GM12892 (cell line): ENCODE results near the gene APMAP.

Experiments used
- DNase-seq: peaks from one replicate; pipeline ENCODE4 v3.0.0; 2011; ENCODE audit not compliant: insufficient read length
- FAIRE-seq: peaks from 2 replicates; lab custom pipeline; 2011; peaks lifted over from hg19 to GRCh38; lab: Jason Lieb, UNC
- POLR2A ChIP-seq: IDR thresholded peaks from 2 replicates; pipeline ENCODE4 v1.6.1; 2011; ENCODE audit warnings: low read depth, low read length, control low read depth
- POLR2AphosphoS5 ChIP-seq: IDR thresholded peaks from 2 replicates; pipeline ENCODE4 v1.6.1; 2011; ENCODE audit warnings: low read depth, low read length, control low read depth
- TAF1 ChIP-seq: IDR thresholded peaks from 2 replicates; pipeline ENCODE4 v1.6.1; 2011; ENCODE audit warnings: low read depth, mild to moderate bottlenecking, control low read depth, low read length, borderline replicate concordance

APMAP gene

GRCh38 chr20:24980291-24981053, 12.1 kb downstream of the APMAP start:
- no peak for FAIRE-seq
- TF ChIP-seq POLR2A (no peak), TAF1 (no peak)
- DNase-seq = no peak

GRCh38 chr20:24979036-24979960, 13.3 kb downstream of the APMAP start:
- FAIRE-seq (no peak), DNase-seq (no peak)
- TF ChIP-seq POLR2AphosphoS5 (no peak), TAF1 (no peak), POLR2A (no peak)

- no peak for DNase-seq
- TF ChIP-seq POLR2A (no peak), POLR2AphosphoS5 (no peak), TAF1 (no peak)
- FAIRE-seq = no peak
These were observed 14.0 kb downstream of the APMAP start for GRCh38 chr20:24978513-24978912.

- TF ChIP-seq TAF1 (no peak), POLR2A (no peak), POLR2AphosphoS5 (no peak)
- FAIRE-seq = no peak
These were observed 14.8 kb downstream of the APMAP start for GRCh38 chr20:24977797-24978196.

GRCh38 chr20:24977336-24977735, 15.2 kb downstream of the APMAP start:
- TF ChIP-seq TAF1 (no peak), POLR2A (no peak), POLR2AphosphoS5 (no peak)
- FAIRE-seq = no peak
- DNase-seq = no peak

More at GRCh38 chr20:24977797-24978196, 14.8 kb downstream of the APMAP start:
- no peak for DNase-seq

- TF ChIP-seq TAF1 = no peak
- no peak for TF ChIP-seq POLR2A
- no peak for TF ChIP-seq POLR2AphosphoS5
- DNase-seq (no peak), FAIRE-seq (no peak)
These were observed 20.2 kb downstream of the APMAP start for GRCh38 chr20:24972341-24972740.

GRCh38 chr20:24971376-24972101, 21.0 kb downstream of the APMAP start:
- DNase-seq (no peak), FAIRE-seq (no peak)
- TF ChIP-seq POLR2A (no peak), TAF1 (no peak), POLR2AphosphoS5 (no peak)

- DNase-seq (no peak), FAIRE-seq (no peak)
- TF ChIP-seq POLR2AphosphoS5 (no peak), TAF1 (no peak), POLR2A (no peak)
These were observed 21.8 kb downstream of the APMAP start for GRCh38 chr20:24970754-24971153.

- FAIRE-seq = no peak
- no peak for TF ChIP-seq POLR2A
- no peak for TF ChIP-seq POLR2AphosphoS5
- no peak for TF ChIP-seq TAF1
- DNase-seq = no peak
These were observed 22.5 kb downstream of the APMAP start for GRCh38 chr20:24970030-24970553.

- FAIRE-seq (no peak), DNase-seq (no peak)
- TF ChIP-seq POLR2A (no peak), TAF1 (no peak), POLR2AphosphoS5 (no peak)
These were observed 23.1 kb downstream of the APMAP start for GRCh38 chr20:24969186-24970029.
